Heart left ventricle (tissue), 16 donors: ENCODE data around the gene GMPPA. TPM values are rescaled to one million over a fixed set of nuclear protein-coding genes. Genes with fewer than 3 reads are reported as not detected.

Experiments
- ATAC-seq, 4 donors: fragments of 200-7000 bp; cut with Tn5 transposase; one replicate each; pipeline ENCODE4 v1.9.1; 2020 to 2022; ENCODE audit warnings: moderate library complexity in 4 of 4, mild to moderate bottlenecking in 3 of 4, moderate number of reproducible peaks in 1 of 4
- DNase-seq, 5 donors: peaks; one replicate each; pipeline ENCODE4 v3.0.0-alpha.2; 2020
- H3K27ac ChIP-seq, 12 donors: fragments of 200-600 bp; sonication (generic) in 4 of 12; one replicate each; pipeline versions ENCODE4 v1.5.0 to v1.8.0; 2016 to 2022; ENCODE audit warnings: mild to moderate bottlenecking in 2 of 12
- H3K27me3 ChIP-seq, 9 donors: fragments of 200-600 bp; sonication (generic) in 2 of 9; one replicate each; pipeline versions ENCODE4 v1.5.1 to v1.8.0; 2016 to 2022; ENCODE audit warnings: mild to moderate bottlenecking in 3 of 9
- H3K36me3 ChIP-seq, 9 donors: fragments of 200-600 bp; sonication (generic) in 2 of 9; one replicate each; pipeline versions ENCODE4 v1.5.0 to v1.8.0; 2018 to 2022; ENCODE audit warnings: mild to moderate bottlenecking in 2 of 9
- H3K4me1 ChIP-seq, 12 donors: fragments of 200-600 bp; sonication (generic) in 4 of 12; one replicate each; pipeline versions ENCODE4 v1.5.0 to v1.8.0; 2016 to 2022; ENCODE audit warnings: mild to moderate bottlenecking in 3 of 12
- H3K4me3 ChIP-seq, 12 donors: fragments of 200-600 bp; sonication (generic) in 4 of 12; one replicate each; pipeline versions ENCODE4 v1.5.0 to v1.8.0; 2017 to 2022; ENCODE audit warnings: mild to moderate bottlenecking in 9 of 12, moderate library complexity in 4 of 12
- H3K9me3 ChIP-seq, 12 donors: fragments of 200-600 bp; sonication (generic) in 4 of 12; one replicate each; pipeline versions ENCODE4 v1.5.0 to v1.8.0; 2016 to 2022; ENCODE audit warnings: mild to moderate bottlenecking in 1 of 12
- POLR2A ChIP-seq, 2 donors: fragments of 450-650 bp; IDR thresholded peaks; one replicate each; pipeline ENCODE4 v1.6.1; 2017; ENCODE audit warnings: antibody characterized with exemption in 2 of 2, mild to moderate bottlenecking in 2 of 2, moderate library complexity in 2 of 2
- WGBS, 4 donors: extraction: QIAGEN DNeasy Blood & Tissue Kit in 2 of 4; methylation state at CpG; one replicate each; pipeline versions ENCODE4 v1.1.5 to v1.1.7; 2013 to 2018; 5-methylcytosine and 5-hydroxymethylcytosine counted together
- intact Hi-C, 10 donors: fragments of 100-400 bp; cut with DNase I; formaldehyde crosslinking; loops; one replicate each; pipeline versions ENCODE4 v1.11.1 to v1.14.2; 2022
- polyA plus RNA-seq, 2 donors: library from polyadenylated mRNA; stranded (reverse); fragments of 200-250 nt; gene quantifications; one replicate each; pipeline ENCODE4 v1.2.3, GENCODE V29; 2013
- total RNA-seq, 9 donors: library from RNA; depleted of rRNA in 2 of 9; stranded (reverse); fragments of >200 nt in 2 of 9; fragmentation: NEBNext Ultra II Directional in 3 of 9; extraction: Animal tissue kit (Norgen Biotek cat#: 25700) in 3 of 9; gene quantifications; one replicate each; pipeline versions ENCODE4 v1.1.0 to v1.2.4, GENCODE V29; 2016 to 2023
- TF ChIP-seq, protein P1 (sequence below), 12 donors: fragments of 200-600 bp; sonication (generic) in 4 of 12; IDR thresholded peaks; one replicate each; pipeline versions ENCODE4 v1.5.0 to v1.8.0; 2018 to 2022; ENCODE audit warnings: antibody characterized with exemption in 12 of 12, mild to moderate bottlenecking in 5 of 12
- donor health status: ischemic (EF 13 %, LVEDD 7.1; RV severe dilation, severe dysfunction).
- donor health status: healthy with polysubstance abuse.
- donor health status: DM: no; HTN: yes; CAD: no.
- donor health status: DM: no; HTN: no; CAD: no.
- donor health status: ischemic (EF 25% LVEDD 6.9; RV normal size, moderate dysfunction).
- donor health status: ischemic (EF 25% LVEDD 5.7; RV mildly dilated, moderate dysfunction).
- donor health status: healthy.
- donor health status: DM: yes; HTN: yes; CAD: no.
- donor health status: ischemic (EF 35%, LVEDD 5.7; RV mildly dilated, moderate dysfunction).
- donor health status: nonischemic (EF 11% LVEDD 7.7; RV severe dilation, severe dysfunction).
- donor health status: DM: yes; HTN: yes; CAD: no.
- donor health status: PGD.
- donor health status: ischemic (EF 29% LVEDD 5.4; RV normal size, mild dysfunction).
- donor health status: nonischemic (EF 23%, LVEDD 6.1; RV moderate dilation, normal function).

Gene GMPPA
- total and polyA plus RNA-seq, 11 donors = 15.8 to 35.5 (median 20.1) TPM

DNA sequence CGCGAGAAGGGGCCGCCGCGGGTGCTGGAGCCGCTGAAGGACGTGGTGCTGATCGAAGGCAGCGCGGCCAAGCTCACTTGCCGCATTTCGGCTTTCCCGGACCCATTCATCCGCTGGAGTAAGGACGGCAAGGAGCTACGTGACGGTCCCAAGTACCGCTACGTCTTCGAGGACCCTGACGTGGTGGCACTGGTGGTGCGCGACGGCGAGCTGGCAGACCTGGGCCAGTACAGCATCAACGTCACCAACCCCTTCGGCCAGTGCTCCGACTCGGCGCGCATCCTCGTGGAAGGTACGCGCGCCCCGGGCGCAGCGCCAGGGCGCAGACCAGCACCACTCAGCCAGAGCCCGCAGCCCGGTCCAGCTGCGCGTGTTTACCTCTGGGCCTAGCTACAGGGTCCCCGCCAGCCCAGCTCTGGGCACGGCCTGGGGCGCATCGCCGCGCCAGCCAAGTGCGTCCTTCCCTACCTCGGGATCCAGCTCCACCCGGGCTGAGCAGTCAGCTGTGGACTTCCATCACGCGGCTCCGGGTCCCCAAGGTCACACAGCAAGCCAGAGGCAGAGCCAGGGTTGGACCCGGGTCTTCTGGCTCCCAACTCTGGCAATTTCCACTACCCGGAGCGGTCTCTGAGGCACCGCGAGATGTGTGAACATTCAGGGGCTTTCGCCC, 1.7 kb upstream of the GMPPA start:
- H3K36me3 ChIP-seq = peaks cover 0 to 10% (median 4%) of the 10 kb centered on the region in 9 donors
- TF ChIP-seq, protein P1, sequence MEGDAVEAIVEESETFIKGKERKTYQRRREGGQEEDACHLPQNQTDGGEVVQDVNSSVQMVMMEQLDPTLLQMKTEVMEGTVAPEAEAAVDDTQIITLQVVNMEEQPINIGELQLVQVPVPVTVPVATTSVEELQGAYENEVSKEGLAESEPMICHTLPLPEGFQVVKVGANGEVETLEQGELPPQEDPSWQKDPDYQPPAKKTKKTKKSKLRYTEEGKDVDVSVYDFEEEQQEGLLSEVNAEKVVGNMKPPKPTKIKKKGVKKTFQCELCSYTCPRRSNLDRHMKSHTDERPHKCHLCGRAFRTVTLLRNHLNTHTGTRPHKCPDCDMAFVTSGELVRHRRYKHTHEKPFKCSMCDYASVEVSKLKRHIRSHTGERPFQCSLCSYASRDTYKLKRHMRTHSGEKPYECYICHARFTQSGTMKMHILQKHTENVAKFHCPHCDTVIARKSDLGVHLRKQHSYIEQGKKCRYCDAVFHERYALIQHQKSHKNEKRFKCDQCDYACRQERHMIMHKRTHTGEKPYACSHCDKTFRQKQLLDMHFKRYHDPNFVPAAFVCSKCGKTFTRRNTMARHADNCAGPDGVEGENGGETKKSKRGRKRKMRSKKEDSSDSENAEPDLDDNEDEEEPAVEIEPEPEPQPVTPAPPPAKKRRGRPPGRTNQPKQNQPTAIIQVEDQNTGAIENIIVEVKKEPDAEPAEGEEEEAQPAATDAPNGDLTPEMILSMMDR (IDR thresholded peaks at IDR 0.05) = no peak
- no peak for TF ChIP-seq POLR2A (IDR thresholded peaks at IDR 0.05)
- 29 to 52% (median 39%) methylated on average over 29 to 61 of the region's 61 CpGs for WGBS, 4 donors
- ATAC-seq = no peak
- H3K27ac ChIP-seq = peak overlapping the region in 9 of 12 donors; percentile 94 to 100 (median 98)
- peaks cover 0 to 41% (median 0%) of the 10 kb centered on the region in 9 donors for H3K27me3 ChIP-seq
- peaks cover 0 to 53% (median 35%) of the 10 kb centered on the region in 12 donors for H3K4me1 ChIP-seq
- peak overlapping the region in 10 of 12 donors; percentile 63 to 89 (median 78) for H3K4me3 ChIP-seq
- H3K9me3 ChIP-seq = no peaks in the 10 kb centered on the region
- intact Hi-C loops = loop anchor here in 1 of 10 donors (5.0 kb wide), 1 partner anchor 35 kb away; no protein-coding TSS in a partner anchor
- DNase-seq = no peak

DNA sequence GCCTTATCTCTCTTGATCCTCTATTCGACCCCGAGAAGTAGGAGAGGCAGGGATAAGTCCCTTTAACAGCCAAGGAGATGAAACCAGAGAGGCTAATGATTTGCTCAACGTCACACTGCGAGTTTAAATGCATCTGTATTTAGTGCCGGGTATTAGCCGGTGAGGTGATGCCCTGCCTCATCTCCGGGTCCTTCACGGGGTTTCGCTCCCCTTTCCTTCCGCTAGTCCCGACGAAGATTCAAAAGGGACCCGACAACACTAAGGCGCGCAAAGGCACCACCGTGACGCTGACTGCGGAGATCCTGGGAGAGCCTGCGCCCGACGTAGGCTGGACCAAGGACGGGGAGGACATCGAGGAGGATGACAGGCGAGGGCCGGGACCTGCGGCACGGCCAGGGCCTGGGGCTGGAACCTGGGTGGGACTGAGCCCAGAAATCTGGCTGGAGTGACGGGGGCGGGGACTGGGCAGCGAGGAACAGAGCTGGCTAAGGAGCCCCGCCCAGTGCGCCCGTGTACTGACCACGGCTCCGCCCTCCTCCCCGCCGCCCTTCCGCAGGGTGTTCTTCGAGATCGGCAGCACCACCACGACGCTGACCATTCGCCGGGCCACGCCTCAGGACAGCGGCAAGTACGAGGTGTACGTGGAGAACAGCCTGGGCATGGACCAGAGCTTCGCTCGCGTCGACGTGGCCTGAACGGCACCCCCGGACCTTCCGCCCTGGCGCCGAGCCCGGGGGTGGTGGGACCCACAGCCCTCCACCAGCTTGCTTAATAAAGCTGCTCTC, 1.0 kb upstream of the GMPPA start:
- 7 to 30% (median 12%) methylated on average over 26 to 59 of the region's 59 CpGs for WGBS, 4 donors
- H3K9me3 ChIP-seq = no peaks in the 10 kb centered on the region
- H3K36me3 ChIP-seq = peaks cover 0 to 13% (median 8%) of the 10 kb centered on the region in 9 donors
- TF ChIP-seq, protein P1 (IDR thresholded peaks at IDR 0.05) = no peak
- TF ChIP-seq POLR2A (IDR thresholded peaks at IDR 0.05) = peak; percentile 0 to 86
- peaks cover 0 to 50% (median 35%) of the 10 kb centered on the region in 12 donors for H3K4me1 ChIP-seq
- H3K27me3 ChIP-seq = peaks cover 0 to 41% (median 0%) of the 10 kb centered on the region in 9 donors
- DNase-seq = peak; percentile 90 to 96 (median 96)
- peak overlapping the region; percentile 35 to 89 (median 78) for H3K4me3 ChIP-seq
- intact Hi-C loops = loop anchor here in 3 of 10 donors (1.0 to 5.0 kb wide), 3 partner anchors 35 to 101 kb away; no protein-coding TSS in a partner anchor
- ATAC-seq = peak; percentile 72 to 85 (median 84)
- H3K27ac ChIP-seq = peak overlapping the region; percentile 94 to 100 (median 98)

DNA sequence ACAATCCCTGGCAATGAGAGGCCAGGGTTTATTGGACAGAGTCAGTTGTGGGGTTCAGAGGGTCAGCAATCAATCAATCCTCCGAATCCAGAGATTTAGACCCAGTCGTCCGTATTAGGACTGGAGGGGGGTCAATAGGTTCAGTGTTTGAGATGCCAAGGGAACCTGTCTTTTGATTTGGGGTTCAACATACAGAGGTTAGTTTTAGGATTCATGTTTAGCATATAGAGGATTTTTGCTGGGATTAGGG, 292 bp downstream of the GMPPA start:
- ATAC-seq = no peak
- no peak for TF ChIP-seq POLR2A (IDR thresholded peaks at IDR 0.05)
- TF ChIP-seq, protein P1 (IDR thresholded peaks at IDR 0.05) = no peak
- Histone ChIP-seq H3K4me3 (peak overlapping the region; percentile 38 to 89 (median 78)), H3K27me3 (peaks cover 0 to 34% (median 0%) of the 10 kb centered on the region in 9 donors), H3K36me3 (peaks cover 0 to 25% (median 17%) of the 10 kb centered on the region in 9 donors), H3K9me3 (no peaks in the 10 kb centered on the region), H3K27ac (peak overlapping the region; percentile 94 to 100 (median 98)), H3K4me1 (peaks cover 0 to 50% (median 35%) of the 10 kb centered on the region in 12 donors)
- intact Hi-C loops = loop anchor here in 1 of 10 donors (5.0 kb wide), 1 partner anchor 33 kb away; no protein-coding TSS in a partner anchor
- 0 to 4% (median 1%) methylated on average over 3 of the region's 3 CpGs for WGBS, 4 donors
- DNase-seq = peak in 1 of 5 donors; percentile 26

DNA sequence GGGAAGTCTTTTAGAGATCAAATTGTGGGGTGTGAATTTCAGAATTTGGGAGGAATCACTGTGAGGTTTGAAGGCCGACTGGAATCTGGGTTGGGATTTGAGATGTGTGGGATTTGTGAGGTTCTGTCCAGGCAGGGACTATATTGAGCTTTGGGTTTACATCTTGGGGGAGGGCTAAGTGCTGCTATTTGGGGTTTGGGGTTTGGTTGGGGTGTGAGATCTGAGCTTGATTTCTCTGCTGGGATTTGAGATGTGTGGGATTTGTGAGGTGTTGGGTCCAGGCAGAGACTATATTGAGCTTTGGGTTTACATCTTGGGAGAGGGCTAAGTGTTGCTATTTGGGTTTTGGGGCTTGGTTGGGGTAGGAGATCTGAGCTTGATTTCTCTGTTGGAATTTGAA, 864 bp downstream of the GMPPA start:
- Histone ChIP-seq H3K4me3 (peak overlapping the region in 11 of 12 donors; percentile 38 to 89 (median 78)), H3K4me1 (peaks cover 0 to 50% (median 35%) of the 10 kb centered on the region in 12 donors), H3K9me3 (no peaks in the 10 kb centered on the region), H3K36me3 (peaks cover 0 to 31% (median 23%) of the 10 kb centered on the region in 9 donors), H3K27me3 (peaks cover 0 to 28% (median 0%) of the 10 kb centered on the region in 9 donors), H3K27ac (no peak overlapping the region)
- intact Hi-C loops = loop anchor here in 1 of 10 donors (5.0 kb wide), 1 partner anchor 33 kb away; no protein-coding TSS in a partner anchor
- DNase-seq (no peak), ATAC-seq (no peak)
- TF ChIP-seq POLR2A (IDR thresholded peaks at IDR 0.05) = no peak
- TF ChIP-seq, protein P1 (IDR thresholded peaks at IDR 0.05) = no peak
- WGBS, 4 donors = 48 to 76% (median 72%) methylated on average over 1 of the region's 1 CpG
